Panc1 (cell line): ENCODE data around the gene PFKM. TPM values are rescaled to one million over a fixed set of nuclear protein-coding genes. Genes with fewer than 3 reads are reported as not detected.

Source experiments
- ATAC-seq: fragments of 200-7000 bp; cut with Tn5 transposase; 2 replicates; pipeline ENCODE4 v1.9.1; 2020; ENCODE audit warnings: mild to moderate bottlenecking, moderate library complexity
- BruUV-seq: library from RNA; stranded (reverse); fragments of 400-500 nt; replicated peaks from 2 replicates; lab custom pipeline; 2021; lab: Mats Ljungman, UMichigan
- CTCF ChIA-PET: fragments of 300-600 bp; sonication (Branson Sonifier 250); formaldehyde crosslinking; loops from one replicate; lab custom pipeline; 2022; ENCODE audit warnings: antibody characterized with exemption; lab: Charles Lee
- POLR2A ChIA-PET: fragments of 300-600 bp; sonication (Branson Sonifier 250); formaldehyde crosslinking; loops from one replicate; lab custom pipeline; 2022; ENCODE audit warnings: antibody characterized with exemption; lab: Charles Lee
- DNase-seq: peaks from one replicate; pipeline ENCODE4 v3.0.0-alpha.2; 2010; ENCODE audit warnings: low read depth, low spot score
- H3K27ac ChIP-seq: 2 replicates; pipeline ENCODE4 v1.5.1; 2011; ENCODE audit warnings: mild to moderate bottlenecking, low read length, inconsistent platforms
- H3K27me3 ChIP-seq: fragments of 200-500 bp; sonication (Bioruptor generic); 2 replicates; pipeline ENCODE4 v1.6.0; 2014; ENCODE audit warnings: low read length, inconsistent platforms; ENCODE audit not compliant: control insufficient read depth, insufficient read depth
- H3K36me3 ChIP-seq: fragments of 200-500 bp; sonication (Bioruptor generic); 2 replicates; pipeline ENCODE4 v1.5.1; 2014; ENCODE audit warnings: inconsistent platforms, mild to moderate bottlenecking, low read length, moderate library complexity; ENCODE audit not compliant: control insufficient read depth, insufficient read depth
- H3K4me1 ChIP-seq: 2 replicates; pipeline ENCODE4 v1.5.1; 2011; ENCODE audit warnings: inconsistent platforms, mild to moderate bottlenecking, low read length, moderate library complexity; ENCODE audit not compliant: control insufficient read depth, insufficient read depth
- H3K4me3 ChIP-seq, 2 experiments: 2 replicates each; pipeline ENCODE4 v1.5.1; 2011 to 2012; ENCODE audit warnings: low read depth in 2 of 2, low read length in 2 of 2, mild to moderate bottlenecking in 2 of 2, inconsistent platforms in 1 of 2, moderate library complexity in 1 of 2
- H3K9me3 ChIP-seq: fragments of 200-500 bp; sonication (Bioruptor generic); 2 replicates; pipeline ENCODE4 v1.5.1; 2014; ENCODE audit warnings: low read depth, mild to moderate bottlenecking, inconsistent platforms, low read length, moderate library complexity; ENCODE audit not compliant: control insufficient read depth, insufficient read depth
- POLR2AphosphoS5 ChIP-seq: IDR thresholded peaks from 2 replicates; pipeline ENCODE4 v1.6.1; 2012; ENCODE audit warnings: mild to moderate bottlenecking, low read depth, low read length, moderate library complexity
- SIN3A ChIP-seq: IDR thresholded peaks from 2 replicates; pipeline ENCODE4 v1.6.1; 2012; ENCODE audit warnings: low read depth, mild to moderate bottlenecking, low read length, moderate library complexity, borderline replicate concordance; ENCODE audit not compliant: insufficient read depth
- TCF7L2 ChIP-seq: IDR thresholded peaks from 2 replicates; pipeline ENCODE4 v1.6.1; 2011; ENCODE audit warnings: mild to moderate bottlenecking, low read depth, low read length, inconsistent platforms
- in situ Hi-C: cut with HindIII; loops from 2 replicates; pipeline ENCODE4 v1.10.0; 2016; ENCODE audit warnings: low sequenced_read_pairs, low pct_unique_long_range_greater_than_20kb
- intact Hi-C: fragments of 100-400 bp; cut with micrococcal nuclease; formaldehyde crosslinking; loops from one replicate; pipeline ENCODE4 v1.10.0; 2022; ENCODE audit not compliant: unreplicated experiment
- total RNA-seq: library from RNA; stranded (reverse); gene quantifications from one replicate; pipeline ENCODE4 v1.2.1, GENCODE V29; 2021; ENCODE audit not compliant: unreplicated experiment
- TF ChIP-seq, protein P1 (sequence below): fragments of 450-650 bp; IDR thresholded peaks from 2 replicates; pipeline ENCODE4 v1.5.1; 2017; ENCODE audit warnings: mild to moderate bottlenecking
- TF ChIP-seq, protein P2 (sequence below), 2 experiments: IDR thresholded peaks; 2 replicates each; pipeline ENCODE4 v1.6.1; 2011 to 2012; ENCODE audit warnings: low read depth in 2 of 2, control low read depth in 1 of 2, low read length in 1 of 2, mild to moderate bottlenecking in 1 of 2, moderate library complexity in 1 of 2; ENCODE audit not compliant: insufficient read depth in 1 of 2

The PFKM gene
- total RNA-seq, 1 experiment from 2014 or later: 56.1 TPM

DNA sequence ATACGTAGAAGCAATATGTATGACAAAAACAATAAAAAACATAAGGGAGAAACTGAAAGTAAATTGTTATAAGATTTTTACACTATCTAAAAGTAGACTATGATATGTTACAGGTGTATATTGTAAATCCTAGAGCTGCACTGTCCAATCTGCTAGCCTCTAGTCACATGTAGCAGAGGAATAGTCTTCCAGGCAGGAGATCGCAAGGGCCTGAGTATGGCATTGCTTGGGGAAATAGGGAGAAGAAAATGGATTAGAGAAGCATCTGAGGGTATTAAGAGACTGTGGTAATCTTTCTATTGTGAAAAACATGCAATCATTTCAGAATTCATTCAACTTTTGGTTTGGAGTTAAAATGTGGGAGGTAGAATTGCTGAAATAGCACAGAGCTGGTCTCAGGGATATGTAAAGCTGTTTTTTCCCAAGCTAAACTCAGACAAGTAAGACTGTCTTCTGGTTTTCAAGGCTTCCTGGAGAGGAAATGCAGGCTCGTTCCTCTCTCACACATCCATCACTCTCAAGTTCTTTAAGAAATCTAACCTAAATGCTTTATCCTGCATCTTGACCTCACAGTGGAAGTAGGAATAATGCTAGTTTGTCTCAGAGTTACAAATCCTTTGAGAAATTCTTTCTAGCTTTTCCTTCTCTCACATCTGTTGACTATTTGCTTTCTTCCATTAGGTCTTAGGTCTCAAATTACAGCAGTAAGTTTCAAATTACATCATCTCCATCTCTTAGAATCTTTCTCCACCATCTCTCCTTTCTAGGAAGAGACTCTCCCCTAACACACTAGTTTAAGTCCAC is 56.7 kb downstream of the PFKM start:
- CTCF ChIA-PET: no interaction called here

DNA sequence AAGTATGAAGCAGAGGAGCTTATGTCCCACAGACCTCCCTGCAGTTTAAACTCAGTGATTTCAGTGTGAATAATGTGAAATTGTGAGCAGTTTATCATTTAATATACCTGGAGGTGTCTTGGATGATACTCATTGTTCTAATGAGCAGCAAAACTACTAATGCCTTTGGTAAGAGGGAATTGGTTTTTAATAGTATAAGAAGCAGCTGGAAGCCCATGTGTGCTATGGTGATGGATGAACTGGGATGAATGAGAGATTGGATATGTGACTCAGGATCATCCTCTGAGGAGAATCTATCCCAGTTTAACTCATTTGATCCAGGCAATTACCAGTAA is 57.2 kb downstream of the PFKM start:
- Histone ChIP-seq H3K9me3 (no peaks in the 10 kb centered on the region), H3K4me1 (no peaks in the 10 kb centered on the region), H3K4me3 (no peak overlapping the region), H3K27me3 (peaks cover 26% of the 10 kb centered on the region; the same call in 1 of the 2 replicates), H3K27ac (no peak overlapping the region), H3K36me3 (no peaks in the 10 kb centered on the region)
- ChIA-PET POLR2A (interaction anchor here (0.6 kb wide), 1 partner anchor 17 kb away, joined by 3 read pairs; no protein-coding TSS in a partner anchor), CTCF (no interaction called here)
- ATAC-seq (no peak), DNase-seq (no peak)
- TF ChIP-seq TCF7L2: no peak
- TF ChIP-seq POLR2AphosphoS5: no peak
- TF ChIP-seq SIN3A: no peak
- TF ChIP-seq, protein P1, sequence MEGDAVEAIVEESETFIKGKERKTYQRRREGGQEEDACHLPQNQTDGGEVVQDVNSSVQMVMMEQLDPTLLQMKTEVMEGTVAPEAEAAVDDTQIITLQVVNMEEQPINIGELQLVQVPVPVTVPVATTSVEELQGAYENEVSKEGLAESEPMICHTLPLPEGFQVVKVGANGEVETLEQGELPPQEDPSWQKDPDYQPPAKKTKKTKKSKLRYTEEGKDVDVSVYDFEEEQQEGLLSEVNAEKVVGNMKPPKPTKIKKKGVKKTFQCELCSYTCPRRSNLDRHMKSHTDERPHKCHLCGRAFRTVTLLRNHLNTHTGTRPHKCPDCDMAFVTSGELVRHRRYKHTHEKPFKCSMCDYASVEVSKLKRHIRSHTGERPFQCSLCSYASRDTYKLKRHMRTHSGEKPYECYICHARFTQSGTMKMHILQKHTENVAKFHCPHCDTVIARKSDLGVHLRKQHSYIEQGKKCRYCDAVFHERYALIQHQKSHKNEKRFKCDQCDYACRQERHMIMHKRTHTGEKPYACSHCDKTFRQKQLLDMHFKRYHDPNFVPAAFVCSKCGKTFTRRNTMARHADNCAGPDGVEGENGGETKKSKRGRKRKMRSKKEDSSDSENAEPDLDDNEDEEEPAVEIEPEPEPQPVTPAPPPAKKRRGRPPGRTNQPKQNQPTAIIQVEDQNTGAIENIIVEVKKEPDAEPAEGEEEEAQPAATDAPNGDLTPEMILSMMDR: no peak
- TF ChIP-seq, protein P2, sequence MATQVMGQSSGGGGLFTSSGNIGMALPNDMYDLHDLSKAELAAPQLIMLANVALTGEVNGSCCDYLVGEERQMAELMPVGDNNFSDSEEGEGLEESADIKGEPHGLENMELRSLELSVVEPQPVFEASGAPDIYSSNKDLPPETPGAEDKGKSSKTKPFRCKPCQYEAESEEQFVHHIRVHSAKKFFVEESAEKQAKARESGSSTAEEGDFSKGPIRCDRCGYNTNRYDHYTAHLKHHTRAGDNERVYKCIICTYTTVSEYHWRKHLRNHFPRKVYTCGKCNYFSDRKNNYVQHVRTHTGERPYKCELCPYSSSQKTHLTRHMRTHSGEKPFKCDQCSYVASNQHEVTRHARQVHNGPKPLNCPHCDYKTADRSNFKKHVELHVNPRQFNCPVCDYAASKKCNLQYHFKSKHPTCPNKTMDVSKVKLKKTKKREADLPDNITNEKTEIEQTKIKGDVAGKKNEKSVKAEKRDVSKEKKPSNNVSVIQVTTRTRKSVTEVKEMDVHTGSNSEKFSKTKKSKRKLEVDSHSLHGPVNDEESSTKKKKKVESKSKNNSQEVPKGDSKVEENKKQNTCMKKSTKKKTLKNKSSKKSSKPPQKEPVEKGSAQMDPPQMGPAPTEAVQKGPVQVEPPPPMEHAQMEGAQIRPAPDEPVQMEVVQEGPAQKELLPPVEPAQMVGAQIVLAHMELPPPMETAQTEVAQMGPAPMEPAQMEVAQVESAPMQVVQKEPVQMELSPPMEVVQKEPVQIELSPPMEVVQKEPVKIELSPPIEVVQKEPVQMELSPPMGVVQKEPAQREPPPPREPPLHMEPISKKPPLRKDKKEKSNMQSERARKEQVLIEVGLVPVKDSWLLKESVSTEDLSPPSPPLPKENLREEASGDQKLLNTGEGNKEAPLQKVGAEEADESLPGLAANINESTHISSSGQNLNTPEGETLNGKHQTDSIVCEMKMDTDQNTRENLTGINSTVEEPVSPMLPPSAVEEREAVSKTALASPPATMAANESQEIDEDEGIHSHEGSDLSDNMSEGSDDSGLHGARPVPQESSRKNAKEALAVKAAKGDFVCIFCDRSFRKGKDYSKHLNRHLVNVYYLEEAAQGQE (IDR thresholded peaks at IDR 0.05; ENCODE audit: insufficient read depth in 1 of 2, low read depth in 2 of 2, low read length in 1 of 2): no peak
- intact Hi-C loops (no loop called here), in situ Hi-C loops (no loop called here)
- no TSS peak for BruUV-seq

More for the DNA sequence above, 56.7 kb downstream of the PFKM start:
- BruUV-seq: no TSS peak
- in situ Hi-C loops (no loop called here), intact Hi-C loops (no loop called here)
- no peak for DNase-seq
- no peak for ATAC-seq
- H3K27ac ChIP-seq: no peak overlapping the region
- no peaks in the 10 kb centered on the region for H3K4me1 ChIP-seq
- no peak for TF ChIP-seq POLR2AphosphoS5
- TF ChIP-seq, protein P1: no peak
- TF ChIP-seq TCF7L2: no peak
- TF ChIP-seq SIN3A: no peak
- TF ChIP-seq, protein P2 (IDR thresholded peaks at IDR 0.05; ENCODE audit: insufficient read depth in 1 of 2, low read depth in 2 of 2, low read length in 1 of 2): no peak
- no peaks in the 10 kb centered on the region for H3K9me3 ChIP-seq
- H3K4me3 ChIP-seq: no peak overlapping the region
- H3K27me3 ChIP-seq: peaks cover 23% of the 10 kb centered on the region; the same call in 1 of the 2 replicates
- POLR2A ChIA-PET: interaction anchor here (0.6 kb wide), 2 partner anchors 18 to 1706 kb away, joined by 3 to 6 read pairs; no protein-coding TSS in a partner anchor
- H3K36me3 ChIP-seq: no peaks in the 10 kb centered on the region
